SU-DHL-6 (cell line): ENCODE measurements around the gene KIAA0825.

Experiments
- H2AFZ ChIP-seq: fragments of 200-600 bp; sonication (generic); 2 replicates; pipeline ENCODE4 v1.6.1; 2014; ENCODE audit warnings: low read depth, mild to moderate bottlenecking, moderate library complexity, mixed read lengths, antibody characterized with exemption, low read length; ENCODE audit not compliant: severe bottlenecking
- H3F3A ChIP-seq: fragments of 200-600 bp; shearing (Covaris generic); 2 replicates; pipeline ENCODE4 v1.6.0; 2016; ENCODE audit warnings: antibody characterized with exemption, mild to moderate bottlenecking; ENCODE audit not compliant: insufficient read depth
- H3K27ac ChIP-seq: fragments of 200-600 bp; sonication (generic); 2 replicates; pipeline ENCODE4 v1.5.1; 2016; ENCODE audit warnings: low read depth, mild to moderate bottlenecking, low read length, moderate library complexity, mixed read lengths
- H3K27me3 ChIP-seq: fragments of 200-600 bp; sonication (generic), shearing (Covaris generic); 2 replicates; pipeline ENCODE4 v1.6.0; 2014; ENCODE audit warnings: mild to moderate bottlenecking, low read length
- H3K36me3 ChIP-seq: fragments of 200-600 bp; sonication (generic); 2 replicates; pipeline ENCODE4 v1.6.1; 2014; ENCODE audit warnings: mild to moderate bottlenecking, low read length, mixed read lengths
- H3K4me2 ChIP-seq: fragments of 300-600, 200-600 bp; shearing (Covaris generic), sonication (generic); 2 replicates; pipeline ENCODE4 v1.6.0; 2014; ENCODE audit warnings: low read length, low read depth, mild to moderate bottlenecking; ENCODE audit not compliant: poor library complexity, severe bottlenecking
- H3K4me3 ChIP-seq: fragments of 200-600 bp; sonication (generic); 2 replicates; pipeline ENCODE4 v1.5.1; 2014; ENCODE audit warnings: antibody characterized with exemption, low read length, mild to moderate bottlenecking, mixed read lengths; ENCODE audit not compliant: insufficient read depth, poor library complexity, severe bottlenecking
- H3K79me2 ChIP-seq: fragments of 200-600 bp; sonication (generic); 2 replicates; pipeline ENCODE4 v1.6.1; 2014; ENCODE audit warnings: mild to moderate bottlenecking, low read length, moderate library complexity; ENCODE audit not compliant: insufficient read depth
- H3K9ac ChIP-seq: fragments of 200-600 bp; sonication (generic); 2 replicates; pipeline ENCODE4 v1.7.0; 2014; ENCODE audit warnings: mild to moderate bottlenecking, low read length
- H3K9me2 ChIP-seq: fragments of 200-600 bp; sonication (generic); replicated peaks from 2 replicates; pipeline ENCODE4 v1.6.1; 2014; ENCODE audit warnings: low read length; ENCODE audit not compliant: insufficient read depth
- H3K9me3 ChIP-seq: fragments of 200-600 bp; sonication (generic); 2 replicates; pipeline ENCODE4 v1.6.1; 2014; ENCODE audit warnings: low read length, mixed read lengths; ENCODE audit not compliant: insufficient read depth
- H4K20me1 ChIP-seq: fragments of 200-600 bp; sonication (generic); 2 replicates; pipeline ENCODE4 v1.6.1; 2014; ENCODE audit warnings: low read depth, mild to moderate bottlenecking, antibody characterized with exemption, low read length, moderate library complexity, mixed read lengths
- EZH2phosphoT487 ChIP-seq: fragments of 200-600 bp; sonication (generic), shearing (Covaris generic); conservative IDR thresholded peaks from 2 replicates; pipeline ENCODE4 v1.6.1; 2018; ENCODE audit warnings: mild to moderate bottlenecking, antibody characterized with exemption, low read length, moderate library complexity, mixed read lengths
- TF ChIP-seq, protein P1 (sequence below): fragments of 200-600 bp; sonication (generic); IDR thresholded peaks from one replicate; pipeline ENCODE4 v1.5.1; 2017; ENCODE audit warnings: antibody characterized with exemption, mild to moderate bottlenecking, low read length, moderate library complexity; ENCODE audit not compliant: insufficient read depth, poor library complexity, severe bottlenecking

The KIAA0825 gene

DNA sequence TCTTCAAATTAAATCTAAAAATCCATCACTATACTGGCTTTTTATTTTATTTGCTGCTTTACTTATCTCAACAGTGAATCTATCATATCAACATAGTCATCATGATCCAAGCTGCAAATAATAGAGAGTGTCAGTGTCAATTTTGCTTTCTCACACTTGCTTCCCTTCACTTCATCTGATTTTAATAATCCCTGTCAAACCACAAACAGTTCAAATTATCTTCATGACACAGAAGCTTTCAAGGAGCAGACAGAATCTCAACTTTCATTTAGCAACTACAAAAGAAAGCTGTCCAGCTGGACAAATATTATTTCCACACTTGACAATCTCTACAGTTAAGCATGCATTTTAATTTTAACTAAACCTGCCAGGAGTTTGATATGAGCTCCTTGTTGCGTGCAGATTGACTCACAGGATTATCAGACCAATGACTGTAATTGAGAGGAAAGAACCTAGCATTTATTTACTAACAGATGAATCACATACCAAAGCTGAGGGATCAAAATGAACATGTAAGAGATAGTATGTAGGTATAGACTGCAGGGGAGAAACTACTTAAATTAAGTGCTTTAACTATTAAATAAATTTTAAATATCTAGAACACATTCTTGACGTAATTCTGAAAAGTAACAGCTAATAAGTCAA is 56.0 kb downstream of the KIAA0825 start:
- Histone ChIP-seq H2AFZ (no peak overlapping the region), H3K36me3 (no peaks in the 10 kb centered on the region), H3K9ac (no peak overlapping the region), H3K27me3 (no peaks in the 10 kb centered on the region), H3K79me2 (no peaks in the 10 kb centered on the region), H3F3A (no peaks in the 10 kb centered on the region), H3K4me2 (no peak overlapping the region), H3K9me2 (no peaks in the 10 kb centered on the region), H3K27ac (no peak overlapping the region), H3K4me3 (no peak overlapping the region), H4K20me1 (no peaks in the 10 kb centered on the region), H3K9me3 (no peaks in the 10 kb centered on the region)
- TF ChIP-seq EZH2phosphoT487 = no peak
- TF ChIP-seq, protein P1, sequence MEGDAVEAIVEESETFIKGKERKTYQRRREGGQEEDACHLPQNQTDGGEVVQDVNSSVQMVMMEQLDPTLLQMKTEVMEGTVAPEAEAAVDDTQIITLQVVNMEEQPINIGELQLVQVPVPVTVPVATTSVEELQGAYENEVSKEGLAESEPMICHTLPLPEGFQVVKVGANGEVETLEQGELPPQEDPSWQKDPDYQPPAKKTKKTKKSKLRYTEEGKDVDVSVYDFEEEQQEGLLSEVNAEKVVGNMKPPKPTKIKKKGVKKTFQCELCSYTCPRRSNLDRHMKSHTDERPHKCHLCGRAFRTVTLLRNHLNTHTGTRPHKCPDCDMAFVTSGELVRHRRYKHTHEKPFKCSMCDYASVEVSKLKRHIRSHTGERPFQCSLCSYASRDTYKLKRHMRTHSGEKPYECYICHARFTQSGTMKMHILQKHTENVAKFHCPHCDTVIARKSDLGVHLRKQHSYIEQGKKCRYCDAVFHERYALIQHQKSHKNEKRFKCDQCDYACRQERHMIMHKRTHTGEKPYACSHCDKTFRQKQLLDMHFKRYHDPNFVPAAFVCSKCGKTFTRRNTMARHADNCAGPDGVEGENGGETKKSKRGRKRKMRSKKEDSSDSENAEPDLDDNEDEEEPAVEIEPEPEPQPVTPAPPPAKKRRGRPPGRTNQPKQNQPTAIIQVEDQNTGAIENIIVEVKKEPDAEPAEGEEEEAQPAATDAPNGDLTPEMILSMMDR = no peak

DNA sequence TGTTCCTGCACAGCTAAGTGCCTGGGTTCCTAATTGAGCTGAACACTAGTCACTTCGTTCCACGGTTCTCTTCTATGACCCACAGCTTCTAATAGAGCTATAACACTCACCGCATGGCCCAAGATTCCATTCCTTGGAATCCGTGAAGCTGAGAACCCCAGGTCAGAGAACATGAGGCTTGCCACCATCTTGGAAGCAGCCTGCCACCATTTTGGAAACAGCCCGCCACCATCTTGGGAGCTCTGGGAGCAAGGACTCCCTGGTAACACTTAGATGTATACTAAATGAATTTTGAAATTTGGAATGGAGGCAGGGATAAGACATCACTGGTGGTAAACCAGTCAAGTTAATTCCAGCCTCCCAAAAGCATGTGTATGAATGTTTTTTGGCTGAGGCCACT is 60.4 kb downstream of the KIAA0825 start:
- no peaks in the 10 kb centered on the region for H3K36me3 ChIP-seq
- no peaks in the 10 kb centered on the region for H3K27me3 ChIP-seq
- H3K9ac ChIP-seq = no peak overlapping the region
- no peaks in the 10 kb centered on the region for H3K9me3 ChIP-seq
- no peaks in the 10 kb centered on the region for H3K79me2 ChIP-seq
- no peak overlapping the region for H3K27ac ChIP-seq
- no peaks in the 10 kb centered on the region for H4K20me1 ChIP-seq
- no peaks in the 10 kb centered on the region for H3F3A ChIP-seq
- TF ChIP-seq, protein P1 = no peak
- no peak for TF ChIP-seq EZH2phosphoT487
- no peak overlapping the region for H3K4me3 ChIP-seq
- no peaks in the 10 kb centered on the region for H3K9me2 ChIP-seq
- H3K4me2 ChIP-seq = no peak overlapping the region
- H2AFZ ChIP-seq = no peak overlapping the region

GRCh38 chr5:94551858-94552257 is 66.5 kb downstream of the KIAA0825 start:
- Histone ChIP-seq H3K27ac (no peak overlapping the region), H3K9ac (no peak overlapping the region), H3F3A (no peaks in the 10 kb centered on the region), H3K9me3 (no peaks in the 10 kb centered on the region), H3K27me3 (no peaks in the 10 kb centered on the region), H3K4me3 (no peak overlapping the region), H3K9me2 (no peaks in the 10 kb centered on the region), H3K4me2 (no peak overlapping the region), H3K79me2 (no peaks in the 10 kb centered on the region), H3K36me3 (no peaks in the 10 kb centered on the region), H4K20me1 (no peaks in the 10 kb centered on the region), H2AFZ (no peak overlapping the region)
- TF ChIP-seq, protein P1 = no peak
- TF ChIP-seq EZH2phosphoT487 = no peak
